Progenitor cell of endocrine pancreas (in vitro differentiated cells): ENCODE measurements around the gene TBCD. TPM values are rescaled to one million over a fixed set of nuclear protein-coding genes. Genes with fewer than 3 reads are reported as not detected.

ENCODE experiments used
- DNase-seq: peaks from one replicate; pipeline ENCODE4 v3.0.0; 2021; ENCODE audit warnings: low spot score; ENCODE audit not compliant: unreplicated experiment
- H3K27ac Mint-ChIP-seq: 2 replicates; pipeline ENCODE4 v1.8.0; 2021; ENCODE audit warnings: mild to moderate bottlenecking, moderate library complexity, mixed read lengths
- H3K27me3 Mint-ChIP-seq: 2 replicates; pipeline ENCODE4 v1.8.0; 2021; ENCODE audit warnings: mixed read lengths
- H3K36me3 Mint-ChIP-seq: 2 replicates; pipeline ENCODE4 v1.8.0; 2022; ENCODE audit warnings: mixed read lengths; ENCODE audit not compliant: insufficient read depth
- H3K4me1 Mint-ChIP-seq: 2 replicates; pipeline ENCODE4 v1.8.0; 2021; ENCODE audit warnings: low read depth, mixed read lengths
- H3K4me3 Mint-ChIP-seq: 2 replicates; pipeline ENCODE4 v1.8.0; 2021; ENCODE audit warnings: low read depth, mild to moderate bottlenecking, moderate library complexity, mixed read lengths
- H3K9me3 Mint-ChIP-seq: 2 replicates; pipeline ENCODE4 v1.8.0; 2021; ENCODE audit warnings: low read depth, mixed read lengths
- CTCF ChIP-seq: fragments of 200-600 bp; sonication (generic); IDR thresholded peaks from one replicate; pipeline ENCODE4 v1.5.0; 2021; ENCODE audit warnings: antibody characterized with exemption, mild to moderate bottlenecking; ENCODE audit not compliant: unreplicated experiment
- total RNA-seq: library from RNA; stranded (reverse); gene quantifications from 2 replicates; pipeline ENCODE4 v1.2.1, GENCODE V29; 2021

Gene TBCD
- total RNA-seq, 1 donor from 2014 or later, result 95.6 TPM

GRCh38 chr17:82820278-82821251 lies 68.7 kb downstream of the TBCD start:
- TF ChIP-seq CTCF, result no peak
- H3K4me1 Mint-ChIP-seq, result no peaks in the 10 kb centered on the region
- DNase-seq, result no peak
- peaks cover 11% of the 10 kb centered on the region for H3K9me3 Mint-ChIP-seq
- H3K36me3 Mint-ChIP-seq, result peaks cover 39% of the 10 kb centered on the region
- H3K27ac Mint-ChIP-seq, result no peak overlapping the region
- no peak overlapping the region for H3K4me3 Mint-ChIP-seq
- H3K27me3 Mint-ChIP-seq, result no peaks in the 10 kb centered on the region

- DNase-seq, result no peak
- no peaks in the 10 kb centered on the region for H3K27me3 Mint-ChIP-seq
- H3K36me3 Mint-ChIP-seq, result peaks cover 33% of the 10 kb centered on the region
- no peak overlapping the region for H3K27ac Mint-ChIP-seq
- no peak for TF ChIP-seq CTCF
- no peaks in the 10 kb centered on the region for H3K4me1 Mint-ChIP-seq
- H3K9me3 Mint-ChIP-seq, result peaks cover 11% of the 10 kb centered on the region
- H3K4me3 Mint-ChIP-seq, result no peak overlapping the region
Measured at GRCh38 chr17:82821554-82821953, 69.7 kb downstream of the TBCD start.

GRCh38 chr17:82822281-82822680 lies 70.4 kb downstream of the TBCD start:
- H3K4me1 Mint-ChIP-seq, result no peaks in the 10 kb centered on the region
- no peak for DNase-seq
- no peak for TF ChIP-seq CTCF
- H3K4me3 Mint-ChIP-seq, result no peak overlapping the region
- H3K27me3 Mint-ChIP-seq, result no peaks in the 10 kb centered on the region
- H3K36me3 Mint-ChIP-seq, result peaks cover 33% of the 10 kb centered on the region
- H3K27ac Mint-ChIP-seq, result no peak overlapping the region
- peaks cover 11% of the 10 kb centered on the region for H3K9me3 Mint-ChIP-seq

GRCh38 chr17:82823004-82823403 lies 71.1 kb downstream of the TBCD start:
- H3K4me3 Mint-ChIP-seq, result no peak overlapping the region
- no peak for DNase-seq
- H3K36me3 Mint-ChIP-seq, result peaks cover 35% of the 10 kb centered on the region
- H3K27ac Mint-ChIP-seq, result no peak overlapping the region
- H3K4me1 Mint-ChIP-seq, result no peaks in the 10 kb centered on the region
- H3K27me3 Mint-ChIP-seq, result no peaks in the 10 kb centered on the region
- TF ChIP-seq CTCF, result peak; percentile 28
- H3K9me3 Mint-ChIP-seq, result peaks cover 11% of the 10 kb centered on the region

- TF ChIP-seq CTCF, result no peak
- no peaks in the 10 kb centered on the region for H3K27me3 Mint-ChIP-seq
- DNase-seq, result no peak
- H3K4me1 Mint-ChIP-seq, result no peaks in the 10 kb centered on the region
- peaks cover 12% of the 10 kb centered on the region for H3K9me3 Mint-ChIP-seq
- no peak overlapping the region for H3K27ac Mint-ChIP-seq
- no peak overlapping the region for H3K4me3 Mint-ChIP-seq
- peaks cover 29% of the 10 kb centered on the region for H3K36me3 Mint-ChIP-seq
Measured at GRCh38 chr17:82825540-82826124, 73.8 kb downstream of the TBCD start.
